MCF 10A (cell line): ENCODE measurements around the gene AXIN2. TPM values are rescaled to one million over a fixed set of nuclear protein-coding genes. Genes with fewer than 3 reads are reported as not detected.
A peak's percentile ranks its signal among the peaks of the same experiment; 100 is the strongest.

Experiments used
- BruUV-seq: library from RNA; stranded (reverse); fragments of 400-500 nt; replicated peaks from 2 replicates; lab custom pipeline; 2021; lab: Mats Ljungman, UMichigan
- CTCF ChIA-PET: fragments of 300-600 bp; sonication (Branson Sonifier 250); formaldehyde crosslinking; extraction: SDS; loops from one replicate; lab custom pipeline; 2021; ENCODE audit warnings: antibody characterized with exemption, inconsistent platforms; lab: Yijun Ruan, JAX
- POLR2A ChIA-PET: fragments of 300-600, 350-650 bp; sonication (Branson Sonifier 250); formaldehyde crosslinking; extraction: SDS; loops from one replicate; lab custom pipeline; 2020; ENCODE audit warnings: antibody characterized with exemption, inconsistent platforms; lab: Yijun Ruan, JAX
- DNase-seq: peaks from one replicate; pipeline ENCODE4 v3.0.0-alpha.2; 2018; ENCODE audit not compliant: unreplicated experiment
- H3K27ac Mint-ChIP-seq: one replicate; pipeline ENCODE4 v1.8.0; 2022; ENCODE audit warnings: mild to moderate bottlenecking, low read depth, mixed read lengths; ENCODE audit not compliant: unreplicated experiment
- H3K27me3 Mint-ChIP-seq: one replicate; pipeline ENCODE4 v1.8.0; 2022; ENCODE audit warnings: mixed read lengths; ENCODE audit not compliant: insufficient read depth, unreplicated experiment
- H3K36me3 Mint-ChIP-seq: one replicate; pipeline ENCODE4 v1.8.0; 2022; ENCODE audit warnings: mild to moderate bottlenecking, moderate library complexity, mixed read lengths; ENCODE audit not compliant: insufficient read depth, unreplicated experiment
- H3K4me1 Mint-ChIP-seq: one replicate; pipeline ENCODE4 v1.8.0; 2022; ENCODE audit warnings: mixed read lengths; ENCODE audit not compliant: insufficient read depth, unreplicated experiment
- H3K4me3 Mint-ChIP-seq: one replicate; pipeline ENCODE4 v1.8.0; 2022; ENCODE audit warnings: mild to moderate bottlenecking, moderate library complexity, mixed read lengths; ENCODE audit not compliant: unreplicated experiment
- H3K9me3 Mint-ChIP-seq: one replicate; pipeline ENCODE4 v1.8.0; 2022; ENCODE audit warnings: mixed read lengths; ENCODE audit not compliant: unreplicated experiment
- intact Hi-C: fragments of 100-400 bp; cut with micrococcal nuclease; formaldehyde crosslinking; loops from 2 replicates; pipeline ENCODE4 v1.14.1; 2022
- total RNA-seq: library from RNA; stranded (reverse); gene quantifications from 2 replicates; pipeline ENCODE4 v1.2.3, GENCODE V29; 2022
- TF ChIP-seq, protein P1 (sequence below): fragments of 200-600 bp; IDR thresholded peaks from one replicate; pipeline ENCODE4 v1.8.0; 2022; ENCODE audit warnings: antibody characterized with exemption, mild to moderate bottlenecking; ENCODE audit not compliant: unreplicated experiment

The AXIN2 gene
- total RNA-seq, 1 experiment from 2014 or later, result 0.16 TPM

DNA sequence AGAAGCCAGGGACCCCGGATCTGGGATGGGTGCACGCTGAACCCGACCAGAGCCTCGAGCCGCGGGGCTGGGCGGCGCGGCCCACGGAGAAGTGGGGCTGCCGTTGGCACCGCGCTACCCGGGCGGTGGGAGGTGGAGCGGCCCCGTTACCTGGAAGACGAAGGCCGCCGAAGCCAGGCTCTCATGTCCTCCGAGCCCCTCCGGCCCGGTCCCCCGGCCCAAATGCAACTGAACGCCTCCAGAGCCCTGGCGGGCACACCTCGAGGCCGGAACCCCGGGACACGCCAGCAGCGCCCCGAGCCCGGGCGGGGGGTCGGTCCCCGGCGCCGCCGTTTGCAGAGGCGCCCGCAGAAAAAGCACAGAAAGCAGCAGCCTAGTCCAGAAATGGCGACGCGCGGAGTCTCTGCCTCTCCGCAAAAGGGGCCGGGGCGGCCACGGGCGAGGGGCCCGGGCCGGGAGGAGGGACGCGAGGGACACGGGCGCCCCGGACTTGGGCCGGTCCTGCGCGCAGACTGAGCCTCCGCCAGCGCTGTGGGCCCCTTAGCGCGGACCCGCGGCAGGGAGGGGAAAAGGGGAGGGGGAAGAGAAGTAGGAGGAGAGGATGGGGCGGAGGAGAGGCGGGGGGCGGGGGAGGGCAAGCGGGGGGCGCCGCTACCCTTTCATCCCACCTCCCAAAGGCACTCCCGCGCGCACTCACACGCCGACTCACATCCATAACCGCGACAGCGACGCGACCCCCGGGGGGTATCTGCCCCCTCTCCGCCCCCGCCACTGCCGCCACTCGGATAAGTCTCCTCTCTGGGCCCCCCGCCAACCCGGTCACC lies 1.4 kb downstream of the AXIN2 start:
- no peaks in the 10 kb centered on the region for H3K4me1 Mint-ChIP-seq
- TF ChIP-seq, protein P1, sequence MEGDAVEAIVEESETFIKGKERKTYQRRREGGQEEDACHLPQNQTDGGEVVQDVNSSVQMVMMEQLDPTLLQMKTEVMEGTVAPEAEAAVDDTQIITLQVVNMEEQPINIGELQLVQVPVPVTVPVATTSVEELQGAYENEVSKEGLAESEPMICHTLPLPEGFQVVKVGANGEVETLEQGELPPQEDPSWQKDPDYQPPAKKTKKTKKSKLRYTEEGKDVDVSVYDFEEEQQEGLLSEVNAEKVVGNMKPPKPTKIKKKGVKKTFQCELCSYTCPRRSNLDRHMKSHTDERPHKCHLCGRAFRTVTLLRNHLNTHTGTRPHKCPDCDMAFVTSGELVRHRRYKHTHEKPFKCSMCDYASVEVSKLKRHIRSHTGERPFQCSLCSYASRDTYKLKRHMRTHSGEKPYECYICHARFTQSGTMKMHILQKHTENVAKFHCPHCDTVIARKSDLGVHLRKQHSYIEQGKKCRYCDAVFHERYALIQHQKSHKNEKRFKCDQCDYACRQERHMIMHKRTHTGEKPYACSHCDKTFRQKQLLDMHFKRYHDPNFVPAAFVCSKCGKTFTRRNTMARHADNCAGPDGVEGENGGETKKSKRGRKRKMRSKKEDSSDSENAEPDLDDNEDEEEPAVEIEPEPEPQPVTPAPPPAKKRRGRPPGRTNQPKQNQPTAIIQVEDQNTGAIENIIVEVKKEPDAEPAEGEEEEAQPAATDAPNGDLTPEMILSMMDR, result no peak
- H3K27me3 Mint-ChIP-seq, result peaks cover 10% of the 10 kb centered on the region
- DNase-seq, result no peak
- intact Hi-C loops, result loop anchor here (10.0 kb wide), 1 partner anchor 605 kb away; no protein-coding TSS in a partner anchor
- no peak overlapping the region for H3K27ac Mint-ChIP-seq
- ChIA-PET POLR2A (no interaction called here), CTCF (interaction anchor here (0.7 to 1.5 kb wide), 6 partner anchors 17 to 338 kb away, joined by 3 to 9 read pairs (median 4); no protein-coding TSS in a partner anchor)
- BruUV-seq, result no TSS peak
- H3K9me3 Mint-ChIP-seq, result no peaks in the 10 kb centered on the region
- peaks cover 5% of the 10 kb centered on the region for H3K36me3 Mint-ChIP-seq
- peak overlapping the region; percentile 80 for H3K4me3 Mint-ChIP-seq

GRCh38 chr17:65559461-65559803 lies 2.0 kb downstream of the AXIN2 start:
- intact Hi-C loops, result no loop called here
- ChIA-PET CTCF (interaction anchor here (0.6 to 1.5 kb wide), 7 partner anchors 17 to 337 kb away, joined by 3 to 9 read pairs (median 3); no protein-coding TSS in a partner anchor), POLR2A (no interaction called here)
- Mint-ChIP-seq H3K4me1 (no peaks in the 10 kb centered on the region), H3K4me3 (peak overlapping the region; percentile 80), H3K27me3 (peaks cover 10% of the 10 kb centered on the region), H3K36me3 (peaks cover 5% of the 10 kb centered on the region), H3K27ac (no peak overlapping the region), H3K9me3 (no peaks in the 10 kb centered on the region)
- TF ChIP-seq, protein P1, result no peak
- DNase-seq, result no peak
- BruUV-seq, result no TSS peak

- ChIA-PET POLR2A (no interaction called here), CTCF (interaction anchor here (0.6 to 1.5 kb wide), 9 partner anchors 16 to 476 kb away, joined by 3 to 9 read pairs (median 3); no protein-coding TSS in a partner anchor)
- intact Hi-C loops, result no loop called here
- no peaks in the 10 kb centered on the region for H3K9me3 Mint-ChIP-seq
- no peaks in the 10 kb centered on the region for H3K4me1 Mint-ChIP-seq
- H3K36me3 Mint-ChIP-seq, result peaks cover 5% of the 10 kb centered on the region
- H3K27me3 Mint-ChIP-seq, result peaks cover 10% of the 10 kb centered on the region
- DNase-seq, result no peak
- TF ChIP-seq, protein P1, result no peak
- H3K27ac Mint-ChIP-seq, result no peak overlapping the region
- peak overlapping the region; percentile 80 for H3K4me3 Mint-ChIP-seq
- no TSS peak for BruUV-seq
Observed at GRCh38 chr17:65558683-65559460, 2.6 kb downstream of the AXIN2 start.

- Mint-ChIP-seq H3K27ac (no peak overlapping the region), H3K4me1 (no peaks in the 10 kb centered on the region), H3K36me3 (peaks cover 5% of the 10 kb centered on the region), H3K9me3 (no peaks in the 10 kb centered on the region), H3K27me3 (peaks cover 10% of the 10 kb centered on the region), H3K4me3 (no peak overlapping the region)
- ChIA-PET POLR2A (no interaction called here), CTCF (interaction anchor here (0.6 to 1.7 kb wide), 4 partner anchors 199 to 475 kb away, joined by 3 to 5 read pairs (median 4); no protein-coding TSS in a partner anchor)
- BruUV-seq, result no TSS peak
- intact Hi-C loops, result no loop called here
- DNase-seq, result no peak
- TF ChIP-seq, protein P1, result no peak
Observed at GRCh38 chr17:65558311-65558682, 3.2 kb downstream of the AXIN2 start.
